Measurements from ENCODE around the gene NTN4. TPM values are rescaled to one million over a fixed set of nuclear protein-coding genes. Genes with fewer than 3 reads are reported as not detected.
A peak's percentile ranks its signal among the peaks of the same experiment; 100 is the strongest.

NTN4 gene
- total and polyA plus RNA-seq, 10 of the 15 experiments (the other 5 are each of a cell fraction or from before 2014, with no cell fraction given), result 0.15 TPM; not detected in 9

DNA sequence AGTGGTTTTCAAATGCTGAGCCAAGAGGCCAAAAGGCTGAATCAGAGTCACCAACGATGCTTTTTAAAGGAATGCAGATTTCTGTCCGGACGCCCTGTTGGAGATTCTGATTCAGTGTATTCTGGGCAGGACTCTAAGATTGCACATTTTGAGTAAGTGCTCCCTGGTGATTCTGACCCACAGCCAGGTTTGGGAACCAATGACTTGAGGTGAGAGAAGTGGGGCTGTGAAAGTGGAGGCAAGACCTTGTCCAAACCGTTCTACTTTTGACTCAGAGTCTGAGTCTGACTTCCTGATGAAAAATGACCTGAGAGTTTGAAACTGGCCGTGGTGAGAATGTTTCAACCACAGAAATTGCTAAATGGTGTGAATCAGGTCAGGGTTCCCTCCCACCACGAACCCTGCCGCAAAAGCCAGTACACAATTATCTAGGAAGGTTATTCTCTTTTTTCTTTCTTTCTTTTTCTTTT is 90.2 kb downstream of the NTN4 start:
- Histone ChIP-seq H3K9me3 (replicated peaks; ENCODE audit: control insufficient read depth, insufficient read depth, low read length) (peaks cover 2% of the 10 kb centered on the region; the same call in 2 of the 3 replicates), H3K79me2 (ENCODE audit: control insufficient read depth, insufficient read depth, low read length) (no peaks in the 10 kb centered on the region), H3K4me1 (ENCODE audit: control insufficient read depth, insufficient read depth, low read length) (peaks cover 12% of the 10 kb centered on the region; the same call in 1 of the 2 replicates), H3K27ac (ENCODE audit: control insufficient read depth, insufficient read depth) (no peak overlapping the region), H3K4me2 (ENCODE audit: control insufficient read depth, insufficient read depth) (peak overlapping the region; percentile 28; the same call in 1 of the 2 replicates), H3K27me3 (replicated peaks in 1 of 2; ENCODE audit: control insufficient read depth in 2 of 2, insufficient read depth in 2 of 2, low read length in 1 of 2) (peaks cover 1 to 12% of the 10 kb centered on the region in 2 experiments; a peak in 2 of 4 replicates), H4K20me1 (ENCODE audit: control insufficient read depth, insufficient read depth) (no peaks in the 10 kb centered on the region), H3K4me3 (no peak overlapping the region), H2AFZ (ENCODE audit: control insufficient read depth, low read depth, low read length) (no peak overlapping the region), H3K9ac (ENCODE audit: control insufficient read depth, insufficient read depth, low read length) (no peak overlapping the region), H3K36me3 (ENCODE audit: control insufficient read depth in 2 of 2, insufficient read depth in 2 of 2, low read length in 1 of 2) (no peaks in the 10 kb centered on the region)
- FAIRE-seq (peak; percentile 95), DNase-seq (ENCODE audit: low read depth, low spot score) (peak; percentile 83), ATAC-seq (peak; percentile 97)
- under 1% methylated on average over 7 of the region's 7 CpGs for WGBS (ENCODE audit: insufficient coverage, insufficient replicate concordance, low lambda C conversion rate, missing lambda C conversion rate)
- in situ Hi-C loops (cut with MboI), result no loop called here
- intact Hi-C loops (cut with micrococcal nuclease; ENCODE audit: unreplicated experiment), result loop anchor here (5.0 kb wide), 1 partner anchor 598 kb away; no protein-coding TSS in a partner anchor
- POLR2A ChIA-PET, result no interaction called here
- BruUV-seq (replicated peaks), result no TSS peak
- SMC1A ChIA-PET (ENCODE audit: uncharacterized antibody, unreplicated experiment), result interaction anchor here (1.8 kb wide), 1 partner anchor 13 kb away, joined by 4 read pairs; no protein-coding TSS in a partner anchor
- RAD21 ChIA-PET (ENCODE audit: unreplicated experiment), result no interaction called here
- CTCF ChIA-PET, result no interaction called here
- TF ChIP-seq ESRRA (IDR thresholded peaks at IDR 0.05; ENCODE audit: low read length) (no peak), POU2F2 (IDR thresholded peaks at IDR 0.05; ENCODE audit: borderline replicate concordance, low read depth, low read length) (peak; percentile 80; the same call in 2 of the 3 replicates), CHD4 (IDR thresholded peaks at IDR 0.05) (no peak), RB1 (IDR thresholded peaks at IDR 0.05; ENCODE audit: borderline replicate concordance) (no peak), SUZ12 (IDR thresholded peaks at IDR 0.05; ENCODE audit: unreplicated experiment) (no peak), ZNF274 (IDR thresholded peaks at IDR 0.05; ENCODE audit: insufficient read depth, insufficient read length) (no peak), SREBF1 (IDR thresholded peaks at IDR 0.05; ENCODE audit: low read length) (no peak), NR2F1 (conservative IDR thresholded peaks at IDR 0.05) (peak; percentile 95), NFYA (IDR thresholded peaks at IDR 0.05; ENCODE audit: borderline replicate concordance, low read depth, low read length) (no peak), CTCF (IDR thresholded peaks at IDR 0.05 in 2 of 3, conservative IDR thresholded peaks at IDR 0.05 in 1 of 3; ENCODE audit: control insufficient read depth in 2 of 3, extremely low read depth in 1 of 3, insufficient read depth in 1 of 3, low read depth in 3 of 3, low read length in 3 of 3) (no peak), CREB1 (IDR thresholded peaks at IDR 0.05; ENCODE audit: low read depth) (peak; percentile 58), TBL1XR1 (IDR thresholded peaks at IDR 0.05; ENCODE audit: low read depth, low read length) (peak; percentile 91), ZNF24 (IDR thresholded peaks at IDR 0.05) (no peak), YY1 (IDR thresholded peaks at IDR 0.05; ENCODE audit: low read depth, low read length) (no peak), FOXM1 (IDR thresholded peaks at IDR 0.05; ENCODE audit: low read depth, low read length) (peak; percentile 88), ATF7 (IDR thresholded peaks at IDR 0.05; ENCODE audit: low read depth) (peak; percentile 56; the same call in 1 of the 2 replicates), SIN3A (IDR thresholded peaks at IDR 0.05; ENCODE audit: low read depth, low read length) (no peak), PBX3 (IDR thresholded peaks at IDR 0.05; ENCODE audit: insufficient replicate concordance, low read depth, low read length) (peak; percentile 83), KDM1A (IDR thresholded peaks at IDR 0.05; ENCODE audit: borderline replicate concordance) (no peak), ZNF592 (IDR thresholded peaks at IDR 0.05) (no peak)
